B cell (primary cell): ENCODE data around the gene PCDH1. TPM values are rescaled to one million over a fixed set of nuclear protein-coding genes. Genes with fewer than 3 reads are reported as not detected.

Source experiments
- ATAC-seq: fragments of 200-7000 bp; cut with Tn5 transposase; one replicate; pipeline ENCODE4 v1.10.0; 2021; ENCODE audit warnings: low read depth, mild to moderate bottlenecking, moderate number of reproducible peaks, moderate library complexity
- CTCF ChIA-PET: fragments of 350-600 bp; sonication (Branson Sonifier 250); formaldehyde crosslinking; loops from one replicate; lab custom pipeline; 2021; ENCODE audit warnings: antibody characterized with exemption, inconsistent platforms; lab: Charles Lee
- POLR2A ChIA-PET: fragments of 350-600 bp; sonication (Branson Sonifier 250); formaldehyde crosslinking; loops from one replicate; lab custom pipeline; 2021; ENCODE audit warnings: antibody characterized with exemption; lab: Charles Lee
- DNase-seq: peaks from one replicate; pipeline ENCODE4 v3.0.0; 2013
- H2AFZ ChIP-seq: 2 replicates; pipeline ENCODE4 v1.6.1; 2012; ENCODE audit warnings: mild to moderate bottlenecking, low read depth, low read length; ENCODE audit not compliant: insufficient read depth, poor library complexity, severe bottlenecking
- H3K27ac ChIP-seq, 2 donors: 1 replicate in 1 of 2; 2 replicates in 1 of 2; pipeline ENCODE4 v1.5.1; 2012 to 2013; ENCODE audit warnings: low read length in 2 of 2, mild to moderate bottlenecking in 2 of 2, moderate library complexity in 1 of 2
- H3K27me3 ChIP-seq, 4 experiments: fragments of 200-600 bp in 1 of 4; sonication (generic) in 1 of 4; replicated peaks in 1 of 4; 1 replicate in 2 of 4; 2 replicates in 2 of 4; pipeline versions ENCODE4 v1.6.1 to v1.7.0; 2013 to 2016; ENCODE audit warnings: low read length in 3 of 4, mild to moderate bottlenecking in 2 of 4, mixed read lengths in 1 of 4, moderate library complexity in 1 of 4; ENCODE audit not compliant: insufficient read depth in 4 of 4, control insufficient read depth in 3 of 4; ENCODE audit errors: control extremely low read depth in 1 of 4
- H3K36me3 ChIP-seq, 2 experiments: replicated peaks in 1 of 2; 1 replicate in 1 of 2; 2 replicates in 1 of 2; pipeline versions ENCODE4 v1.6.1 to v1.7.1; 2013; ENCODE audit warnings: low read length in 1 of 2; ENCODE audit not compliant: insufficient read depth in 2 of 2, control insufficient read depth in 1 of 2; ENCODE audit errors: control extremely low read depth in 1 of 2, extremely low read depth in 1 of 2
- H3K4me1 ChIP-seq, 2 donors: fragments of 200-600 bp in 1 of 2; sonication (generic) in 1 of 2; 1 replicate in 1 of 2; 2 replicates in 1 of 2; pipeline versions ENCODE4 v1.5.1 to v1.6.1; 2013 to 2017; ENCODE audit warnings: low read length in 2 of 2; ENCODE audit not compliant: control insufficient read depth in 2 of 2, insufficient read depth in 2 of 2
- H3K4me2 ChIP-seq: replicated peaks from 2 replicates; pipeline ENCODE3; 2012; ENCODE audit warnings: mild to moderate bottlenecking, low read depth, low read length; ENCODE audit not compliant: poor library complexity, severe bottlenecking
- H3K4me3 ChIP-seq, 5 experiments: fragments of 200-600 bp in 1 of 5; sonication (generic) in 1 of 5; 1 replicate in 3 of 5; 2 replicates in 2 of 5; pipeline versions ENCODE4 v1.5.1 to v1.7.0; 2011 to 2016; ENCODE audit warnings: low read length in 4 of 5, mild to moderate bottlenecking in 4 of 5, low read depth in 2 of 5, control low read depth in 1 of 5, moderate library complexity in 1 of 5; ENCODE audit not compliant: insufficient read depth in 1 of 5; ENCODE audit errors: control extremely low read depth in 1 of 5, extremely low read depth in 1 of 5
- H3K79me2 ChIP-seq: fragments of 200-600 bp; sonication (generic); one replicate; pipeline ENCODE4 v1.6.0; 2016; ENCODE audit warnings: low read length; ENCODE audit not compliant: control insufficient read depth, insufficient read depth
- H3K9ac ChIP-seq: fragments of 200-600 bp; sonication (generic); 2 replicates; pipeline ENCODE4 v1.6.1; 2017; ENCODE audit warnings: mild to moderate bottlenecking, low read length, moderate library complexity
- H3K9me3 ChIP-seq, 3 donors: one replicate each; pipeline versions ENCODE4 v1.6.1 to v1.7.1; 2013; ENCODE audit warnings: low read length in 2 of 3; ENCODE audit not compliant: control insufficient read depth in 2 of 3, insufficient read depth in 1 of 3; ENCODE audit errors: control extremely low read depth in 1 of 3
- H4K20me1 ChIP-seq: 2 replicates; pipeline ENCODE4 v1.6.0; 2012; ENCODE audit warnings: mild to moderate bottlenecking, low read length; ENCODE audit not compliant: insufficient read depth, control insufficient read depth, poor library complexity, severe bottlenecking
- H3K27ac Mint-ChIP-seq: one replicate; pipeline ENCODE4 v1.8.0; 2021; ENCODE audit warnings: mixed read lengths
- H3K27me3 Mint-ChIP-seq: one replicate; pipeline ENCODE4 v1.8.0; 2021; ENCODE audit warnings: mixed read lengths
- H3K4me1 Mint-ChIP-seq: one replicate; pipeline ENCODE4 v1.8.0; 2021; ENCODE audit warnings: mixed read lengths
- H3K4me3 Mint-ChIP-seq: one replicate; pipeline ENCODE4 v1.8.0; 2021; ENCODE audit warnings: mixed read lengths
- H3K9me3 Mint-ChIP-seq: one replicate; pipeline ENCODE4 v1.8.0; 2022; ENCODE audit warnings: mixed read lengths; ENCODE audit not compliant: insufficient read depth
- CTCF ChIP-seq: fragments of 200-600 bp; IDR thresholded peaks from one replicate; pipeline ENCODE4 v1.8.0; 2022; ENCODE audit warnings: antibody characterized with exemption, mild to moderate bottlenecking
- EZH2 ChIP-seq: IDR thresholded peaks from 2 replicates; pipeline ENCODE4 v1.6.1; 2012; ENCODE audit warnings: borderline replicate concordance, low read depth, mild to moderate bottlenecking, moderate library complexity, low read length; ENCODE audit not compliant: insufficient read depth, poor library complexity, severe bottlenecking
- WGBS: methylation state at CpG from one replicate; pipeline ENCODE4 v1.1.5; 2013; ENCODE audit warnings: missing lambda C conversion rate; ENCODE audit not compliant: insufficient coverage; 5-methylcytosine and 5-hydroxymethylcytosine counted together
- intact Hi-C: fragments of 100-400 bp; cut with micrococcal nuclease; formaldehyde crosslinking; loops from one replicate; pipeline ENCODE4 v1.10.0; 2022
- polyA plus RNA-seq: library from polyadenylated mRNA; depleted of rRNA; stranded (reverse); fragments of >200 nt; gene quantifications from 2 replicates; pipeline ENCODE4 v1.2.3, GENCODE V29; 2012
- total RNA-seq, 2 donors: library from RNA; stranded (reverse); fragments of 120-200 nt in 1 of 2; gene quantifications; 1 replicate in 1 of 2; 2 replicates in 1 of 2; pipeline versions ENCODE4 v1.2.3 to v1.2.4, GENCODE V29; 2013 to 2022

PCDH1 gene
- total and polyA plus RNA-seq, 2 donors (not counting 1 experiment from before 2014, with no cell fraction given) = 0.06 TPM; not detected in 1

DNA sequence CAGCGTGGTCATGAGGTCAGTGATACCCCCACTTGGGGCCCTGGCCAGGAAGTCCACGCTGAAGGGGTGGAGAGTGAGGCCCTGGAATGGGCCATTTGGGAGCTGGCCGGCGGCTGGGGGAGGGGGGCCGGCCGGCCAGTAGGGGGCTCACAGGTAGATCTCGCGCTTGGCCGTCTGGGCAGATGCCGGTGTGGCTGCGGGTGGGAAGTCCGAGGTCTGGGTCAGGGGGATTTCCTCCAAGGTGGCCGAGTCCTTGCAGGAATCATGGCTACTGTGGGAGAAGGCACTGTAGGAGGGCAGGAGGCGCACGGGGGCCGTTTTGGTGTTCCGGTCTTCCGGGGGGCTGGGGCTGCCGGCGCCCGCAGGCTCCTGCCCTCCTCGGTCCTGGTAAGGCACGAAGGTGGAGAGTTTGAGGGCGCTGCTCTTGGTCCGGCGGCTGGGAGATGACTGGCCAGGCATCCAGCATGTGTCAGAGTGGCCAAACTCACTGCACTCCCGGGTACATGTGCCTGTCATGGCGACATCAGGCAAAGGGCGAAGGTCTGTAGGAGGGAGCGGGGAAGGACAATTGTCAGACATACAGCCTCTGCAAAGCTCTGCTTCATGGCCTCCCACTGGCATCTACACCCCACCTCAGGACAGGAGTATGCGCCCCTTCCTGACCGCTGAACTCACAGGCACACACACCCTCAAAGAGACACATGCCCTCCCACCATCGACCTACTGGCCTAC lies 24.1 kb downstream of the PCDH1 start:
- no peaks in the 10 kb centered on the region for H4K20me1 ChIP-seq
- ATAC-seq = no peak
- Mint-ChIP-seq H3K9me3 (no peaks in the 10 kb centered on the region), H3K27ac (no peak overlapping the region), H3K4me3 (no peak overlapping the region), H3K4me1 (peaks cover 2% of the 10 kb centered on the region), H3K27me3 (peaks cover 7% of the 10 kb centered on the region)
- no peak for DNase-seq
- no peaks in the 10 kb centered on the region for H3K36me3 ChIP-seq
- intact Hi-C loops = no loop called here
- H3K79me2 ChIP-seq = no peaks in the 10 kb centered on the region
- H3K4me2 ChIP-seq = no peak overlapping the region
- no peak overlapping the region for H3K9ac ChIP-seq
- WGBS = 86% methylated on average over 33 of the region's 33 CpGs
- ChIA-PET POLR2A (no interaction called here), CTCF (interaction anchor here (0.6 kb wide), 1 partner anchor 160 kb away, joined by 3 read pairs; no protein-coding TSS in a partner anchor)
- no peak overlapping the region for H2AFZ ChIP-seq
- no peak overlapping the region for H3K4me3 ChIP-seq
- H3K27me3 ChIP-seq = no peaks in the 10 kb centered on the region
- H3K9me3 ChIP-seq = no peaks in the 10 kb centered on the region
- peaks cover 1 to 6% of the 10 kb centered on the region in 2 donors for H3K4me1 ChIP-seq
- TF ChIP-seq CTCF = no peak
- TF ChIP-seq EZH2 = no peak
- no peak overlapping the region for H3K27ac ChIP-seq

DNA sequence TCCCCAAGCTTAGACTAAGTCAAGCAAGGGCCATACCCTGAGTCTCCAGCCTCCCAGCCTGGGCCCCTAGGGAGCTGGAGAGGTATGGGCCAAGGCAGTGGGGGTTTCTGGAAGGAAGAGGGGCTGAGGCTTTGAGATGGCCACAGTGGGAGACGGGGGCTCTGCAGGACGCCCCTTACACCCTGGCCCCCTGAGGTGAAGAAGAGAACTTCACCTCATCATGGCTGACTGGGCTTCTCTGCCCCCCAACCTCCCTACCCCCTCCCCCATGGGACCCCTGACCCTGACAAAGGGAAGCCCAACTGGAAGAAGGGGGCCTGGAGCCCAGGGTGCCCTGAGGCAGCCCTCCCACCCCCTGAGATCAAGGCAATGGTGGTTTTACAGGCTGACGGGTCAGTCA lies 25.8 kb downstream of the PCDH1 start:
- Histone ChIP-seq H4K20me1 (no peaks in the 10 kb centered on the region), H3K9me3 (no peaks in the 10 kb centered on the region), H2AFZ (no peak overlapping the region), H3K4me1 (peaks cover 9 to 12% of the 10 kb centered on the region in 2 donors), H3K27ac (no peak overlapping the region), H3K9ac (no peak overlapping the region), H3K27me3 (no peaks in the 10 kb centered on the region), H3K4me2 (no peak overlapping the region), H3K4me3 (no peak overlapping the region), H3K36me3 (no peaks in the 10 kb centered on the region), H3K79me2 (no peaks in the 10 kb centered on the region)
- DNase-seq (no peak), ATAC-seq (no peak)
- Mint-ChIP-seq H3K27ac (no peak overlapping the region), H3K9me3 (no peaks in the 10 kb centered on the region), H3K4me1 (peaks cover 9% of the 10 kb centered on the region), H3K4me3 (no peak overlapping the region), H3K27me3 (peaks cover 4% of the 10 kb centered on the region)
- no peak for TF ChIP-seq EZH2
- TF ChIP-seq CTCF = no peak
- WGBS = no CpG with 5 or more reads among the region's 3 CpGs
- ChIA-PET CTCF (interaction anchor here (1.3 kb wide), 1 partner anchor 21 kb away, joined by 3 read pairs; no protein-coding TSS in a partner anchor), POLR2A (no interaction called here)
- intact Hi-C loops = no loop called here
